GM19455 (cell line): ENCODE data around the gene NPM3.
A peak's percentile ranks its signal among the peaks of the same experiment; 100 is the strongest.

ENCODE experiments used
- ATAC-seq: cut with Tn5 transposase; IDR thresholded peaks from one replicate; pipeline ENCODE4 v1.9.1; 2021; ENCODE audit not compliant: unreplicated experiment

The NPM3 gene

DNA sequence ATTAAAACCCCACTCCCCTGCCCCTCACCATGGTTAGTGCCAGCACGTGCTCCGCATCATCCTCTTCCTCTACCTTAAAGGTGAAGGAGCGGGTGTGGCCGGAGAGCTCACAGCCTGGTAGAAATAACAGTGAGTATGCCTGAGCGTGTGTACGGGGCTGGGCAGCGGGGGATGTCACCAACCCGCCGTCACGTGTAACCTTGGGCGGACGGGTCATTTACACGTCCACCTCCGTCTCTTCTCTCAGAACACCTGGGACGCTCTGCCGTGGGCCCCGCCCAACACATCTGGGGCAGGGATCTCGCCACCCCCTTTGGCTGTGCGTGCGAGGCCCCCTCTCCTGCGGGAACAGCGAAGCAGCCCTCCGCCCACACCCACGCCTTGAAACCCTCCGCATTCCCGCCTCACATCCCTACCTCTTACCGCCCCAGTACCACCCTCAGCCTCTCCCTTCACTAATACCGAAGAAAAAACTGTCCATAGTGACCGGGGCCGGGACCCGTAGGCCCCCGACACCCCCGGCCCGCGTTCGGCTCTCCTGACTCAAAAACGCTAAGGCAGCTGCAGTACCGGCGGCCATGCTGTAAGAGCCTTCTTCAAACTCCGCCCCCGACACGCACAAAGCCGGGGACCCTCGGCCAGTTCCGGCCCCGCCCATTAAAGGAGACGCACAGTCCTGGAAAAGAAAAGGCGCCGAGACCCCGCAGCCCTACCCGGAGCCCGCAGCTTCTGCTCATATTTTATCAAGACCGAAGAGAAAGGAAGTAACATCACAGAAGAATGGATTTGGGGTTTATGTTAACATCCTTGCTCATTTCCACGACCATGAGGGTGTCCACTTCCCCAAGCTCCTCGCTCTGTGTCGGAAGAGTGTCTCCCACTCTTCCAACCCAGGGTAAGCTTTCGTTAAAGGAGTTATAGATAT is at the start of gene NPM3:
TSS of gene NPM3 (minus strand) at position 636 of the 925 bp plus-strand sequence. CDS start at position 580, 56 bp downstream.
- ATAC-seq = peak; percentile 75

DNA sequence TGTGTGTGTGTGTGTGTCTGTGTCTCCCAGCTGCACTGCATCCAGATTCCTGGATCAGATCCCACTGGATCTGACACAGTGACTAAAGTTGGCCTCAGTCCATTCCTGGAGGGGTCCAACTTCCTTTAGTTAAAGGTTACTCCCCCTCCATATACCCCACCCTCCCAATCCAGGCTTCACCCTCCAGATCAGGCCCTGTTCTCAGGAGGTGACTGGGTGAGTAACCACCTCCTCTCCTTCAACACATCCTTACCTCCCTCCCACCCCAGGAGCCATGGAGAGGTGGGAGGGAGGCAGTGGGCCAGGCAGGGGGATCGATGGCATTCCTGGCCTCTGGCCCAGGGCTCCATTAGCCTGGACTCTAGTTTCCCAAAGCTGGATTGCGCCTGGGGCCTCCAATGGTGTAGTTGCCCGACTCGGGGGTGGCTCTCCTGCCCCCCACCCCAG is 49.1 kb upstream of the NPM3 start:
- no peak for ATAC-seq

DNA sequence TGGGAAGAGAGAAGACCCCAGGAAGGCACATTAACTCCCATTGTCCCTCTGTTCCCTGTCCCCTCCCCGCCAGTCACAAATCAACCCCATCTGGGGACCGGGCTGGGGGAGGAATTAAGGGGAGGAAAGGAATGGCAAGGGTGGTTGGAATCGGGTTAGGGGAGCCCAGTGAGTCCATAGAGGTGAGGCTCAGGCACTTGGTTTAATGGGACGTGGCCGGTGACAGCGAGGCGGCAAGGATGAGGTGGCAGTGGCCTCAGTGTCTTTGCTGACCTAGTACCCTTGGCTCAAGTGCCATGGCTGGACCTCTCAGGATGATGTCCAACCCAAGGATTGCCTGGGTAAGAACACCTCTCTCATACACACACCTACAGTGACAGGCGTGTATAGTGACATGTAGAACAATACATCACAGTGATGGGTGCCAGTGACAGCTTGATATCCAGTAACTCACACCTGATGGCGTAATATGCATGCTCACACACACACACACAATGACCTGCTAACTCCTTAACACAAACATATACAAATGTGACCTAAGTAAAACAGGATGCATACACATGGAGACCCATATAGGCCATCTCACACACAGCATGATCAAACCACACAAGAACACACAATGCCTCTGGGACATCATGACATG is 48.0 kb upstream of the NPM3 start:
- ATAC-seq = no peak

- peak; percentile 62 for ATAC-seq
These were observed 47.3 kb upstream of the NPM3 start for GRCh38 chr10:101830322-101831168.

DNA sequence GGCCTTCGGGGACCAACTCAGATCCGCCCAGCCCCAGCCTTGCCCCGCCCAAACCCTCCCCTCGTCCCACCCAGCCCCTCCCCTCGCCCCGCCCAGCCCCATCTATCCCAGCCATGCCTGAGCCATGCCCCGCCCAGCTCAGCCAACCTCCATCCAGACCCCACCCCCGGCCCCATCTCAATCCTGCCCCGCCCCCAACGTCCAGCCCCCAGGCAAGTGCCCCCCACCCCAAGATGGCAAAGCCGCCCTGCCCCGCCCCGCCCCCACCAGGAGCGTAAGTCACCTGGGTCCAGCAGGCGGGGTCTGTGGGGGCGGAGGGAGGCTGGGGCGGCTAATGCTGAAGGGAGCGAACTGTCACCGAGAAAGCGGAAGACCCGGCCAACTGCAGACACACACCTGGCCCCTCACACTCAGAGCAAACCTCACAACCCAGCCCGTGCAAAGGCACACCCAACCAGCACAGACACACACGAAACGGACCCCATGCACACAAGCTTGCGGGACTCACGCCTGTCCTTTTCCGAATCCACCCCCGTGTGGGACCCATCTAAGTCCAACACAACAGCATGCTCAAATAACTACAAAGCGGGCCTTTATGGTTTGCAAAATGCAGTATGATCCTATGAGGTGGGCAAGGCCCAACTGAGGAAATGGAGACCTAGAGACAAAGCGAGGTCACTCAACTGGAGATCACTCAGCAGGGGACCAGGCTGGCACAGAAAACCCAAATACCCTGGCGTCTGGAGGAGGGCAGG is 46.5 kb upstream of the NPM3 start:
- ATAC-seq = peak; percentile 27

GRCh38 chr10:101828766-101829551 is 45.7 kb upstream of the NPM3 start:
- ATAC-seq = no peak

GRCh38 chr10:101827919-101828600 is 44.8 kb upstream of the NPM3 start:
- ATAC-seq = no peak

DNA sequence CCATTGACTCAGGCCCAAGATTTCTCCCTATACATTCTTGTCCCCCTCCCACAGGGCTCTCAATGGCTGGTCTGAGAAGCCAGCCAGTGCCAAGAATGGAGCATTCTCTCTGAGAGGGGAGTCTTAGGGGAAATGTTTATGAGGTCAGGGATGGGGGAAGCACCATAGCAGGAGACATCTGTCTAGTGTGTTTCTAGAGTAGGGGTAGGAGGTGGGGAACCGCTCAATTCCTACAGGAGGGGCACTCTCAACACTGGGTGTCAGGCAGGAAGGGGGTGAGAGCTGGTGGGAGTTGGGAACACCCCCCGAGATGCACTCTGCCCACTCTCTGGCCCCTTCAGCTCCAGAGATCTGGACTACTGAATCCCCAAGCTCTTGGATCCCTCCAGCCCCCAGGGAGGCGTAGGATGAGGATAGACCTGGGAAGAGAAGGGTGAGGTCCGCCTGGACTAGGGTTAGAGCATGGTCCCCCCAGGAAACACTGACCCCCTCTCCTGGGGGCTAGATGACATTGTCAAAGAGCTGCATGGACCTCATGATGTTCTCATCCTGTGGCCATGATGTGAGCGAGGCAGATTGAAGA is 43.7 kb upstream of the NPM3 start:
- no peak for ATAC-seq

- no peak for ATAC-seq
These were observed 41.5 kb upstream of the NPM3 start for GRCh38 chr10:101824736-101825135.

DNA sequence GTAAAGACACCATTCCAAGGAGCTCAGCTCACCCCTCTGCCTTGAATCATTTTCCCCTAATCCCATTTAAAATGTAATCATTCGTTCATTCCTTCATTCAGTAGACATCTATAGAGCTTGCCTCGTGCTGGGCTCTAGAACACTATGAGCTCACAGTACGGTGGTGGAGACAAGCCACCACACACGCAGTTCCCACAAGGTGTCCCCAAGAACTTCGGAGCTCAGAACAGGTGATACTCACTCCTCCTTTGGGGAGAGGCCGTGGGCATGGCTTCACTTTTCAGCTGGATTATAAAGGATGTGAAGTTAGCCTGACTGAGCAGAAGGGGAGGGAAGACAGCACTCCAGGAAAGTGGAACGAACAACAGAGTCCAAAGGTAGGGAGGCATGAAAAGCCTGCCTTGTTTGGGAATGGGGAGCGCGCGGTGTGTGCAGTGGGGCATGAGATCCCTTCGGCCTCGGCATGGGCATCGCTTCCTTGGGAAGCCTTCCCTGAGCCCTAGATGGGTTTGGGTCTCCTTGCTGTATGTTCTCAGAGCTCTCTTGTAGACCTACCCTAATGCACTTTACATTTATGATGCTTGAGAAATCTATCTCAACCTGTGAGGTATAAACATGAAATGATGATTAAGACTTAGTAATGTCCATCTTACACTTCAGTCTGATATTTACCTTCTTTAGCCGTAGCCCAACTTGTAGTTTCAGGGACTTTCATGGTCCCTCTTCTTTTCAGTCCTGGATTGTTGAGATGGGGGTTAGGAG is 35.8 kb upstream of the NPM3 start:
- peak; percentile 25 for ATAC-seq

GRCh38 chr10:101818119-101818871 is 35.0 kb upstream of the NPM3 start, which contains the start of gene OGA:
TSS of gene OGA (minus strand) at chr10:101818444. CDS start at chr10:101818022, 422 bp downstream.
- peak; percentile 84 for ATAC-seq

- peak; percentile 11 for ATAC-seq
These were observed 34.3 kb upstream of the NPM3 start for GRCh38 chr10:101817337-101818118.

DNA sequence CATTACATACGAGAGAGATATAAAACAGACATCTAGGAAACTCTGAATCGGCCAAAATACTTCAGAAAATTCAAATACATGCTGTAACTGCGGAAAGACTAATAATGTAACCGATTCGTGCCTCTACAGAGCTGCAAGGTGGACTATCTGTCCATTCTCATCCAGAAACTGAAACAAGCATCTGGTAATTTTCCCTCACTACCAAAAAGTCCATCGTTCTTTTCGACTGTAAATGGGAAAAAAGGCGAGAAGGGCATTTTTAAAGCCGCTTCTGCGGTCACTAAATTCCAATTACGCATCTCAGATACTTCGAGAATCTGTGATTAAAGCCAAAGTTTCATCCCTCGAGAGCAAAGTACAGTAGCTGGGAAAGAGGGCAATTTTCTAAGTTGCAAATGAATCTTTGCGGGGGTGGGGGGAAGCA is 33.7 kb upstream of the NPM3 start:
- no peak for ATAC-seq

DNA sequence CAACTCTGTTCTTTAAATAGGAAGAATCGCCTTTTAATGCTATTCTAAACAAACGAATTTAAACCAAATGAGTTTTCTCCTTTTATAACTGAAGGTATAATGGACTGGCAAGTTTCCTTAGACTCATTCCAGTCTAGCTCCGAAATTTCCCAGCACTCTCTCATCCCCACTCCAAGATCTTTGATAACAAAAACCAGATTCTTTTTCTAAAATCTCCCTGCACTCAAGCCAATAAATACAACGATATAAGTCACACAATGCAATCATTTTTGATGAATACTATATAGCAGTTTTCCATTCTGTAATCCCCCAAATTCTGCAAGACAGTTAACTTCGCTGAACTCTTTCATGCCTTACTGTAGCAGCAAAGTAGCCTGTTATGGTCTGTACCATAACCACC is 33.1 kb upstream of the NPM3 start:
- ATAC-seq = no peak

- ATAC-seq = no peak
These were observed 31.3 kb upstream of the NPM3 start for GRCh38 chr10:101814466-101815071.

- no peak for ATAC-seq
These were observed 29.4 kb upstream of the NPM3 start for GRCh38 chr10:101812606-101813005.
